DND-41 (cell line): ENCODE measurements around the gene LCN9.

Source experiments
- CTCF ChIP-seq: IDR thresholded peaks from 2 replicates; pipeline ENCODE4 v1.5.1; 2012; ENCODE audit warnings: borderline replicate concordance, low read length, moderate library complexity, mild to moderate bottlenecking; ENCODE audit not compliant: poor library complexity, severe bottlenecking; ENCODE audit errors: extremely low read depth
- EZH2 ChIP-seq: IDR thresholded peaks from 3 replicates; pipeline ENCODE4 v1.6.1; 2012; ENCODE audit warnings: borderline replicate concordance, low read depth, mild to moderate bottlenecking, moderate library complexity, low read length, inconsistent platforms; ENCODE audit not compliant: severe bottlenecking

GRCh38 chr9:135649508-135649907 is 13.6 kb upstream of the LCN9 start:
- TF ChIP-seq EZH2, result no peak
- no peak for TF ChIP-seq CTCF
